ENCODE measurements around the gene BMAL2. TPM values are rescaled to one million over a fixed set of nuclear protein-coding genes. Genes with fewer than 3 reads are reported as not detected.

Gene BMAL2
- total RNA-seq, 4 donors from 2014 or later: 0.63 to 3.2 (median 0.68) TPM

GRCh38 chr12:27319409-27319808 is 13.2 kb upstream of the BMAL2 start:
- WGBS, 2 donors: 52 to 53% methylated on average over 1 of the region's 1 CpG
- H3K27ac ChIP-seq: no peak overlapping the region

GRCh38 chr12:27319848-27320247 is 12.8 kb upstream of the BMAL2 start:
- no peak for TF ChIP-seq CTCF (IDR thresholded peaks at IDR 0.05)
- no peak for TF ChIP-seq POLR2A (IDR thresholded peaks at IDR 0.05)
- H3K4me1 ChIP-seq: no peaks in the 10 kb centered on the region
- intact Hi-C loops (cut with DNase I): no loop called here
- peaks cover 13 to 22% of the 10 kb centered on the region in 2 donors for H3K36me3 ChIP-seq
- WGBS, 2 donors: 84 to 98% methylated on average over 2 of the region's 2 CpGs
- no peaks in the 10 kb centered on the region for H3K27me3 ChIP-seq
- no peaks in the 10 kb centered on the region for H3K9me3 ChIP-seq
- H3K4me3 ChIP-seq (replicated peaks in 1 of 3): no peak overlapping the region
- no peak for DNase-seq
- H3K27ac ChIP-seq: no peak overlapping the region

More at GRCh38 chr12:27319409-27319808, 13.2 kb upstream of the BMAL2 start:
- DNase-seq: no peak
- Histone ChIP-seq H3K9me3 (no peaks in the 10 kb centered on the region), H3K27me3 (no peaks in the 10 kb centered on the region), H3K4me3 (replicated peaks in 1 of 3) (no peak overlapping the region), H3K36me3 (peaks cover 13 to 25% of the 10 kb centered on the region in 2 donors), H3K4me1 (no peaks in the 10 kb centered on the region)
- intact Hi-C loops (cut with DNase I): no loop called here
- TF ChIP-seq POLR2A (IDR thresholded peaks at IDR 0.05): no peak
- no peak for TF ChIP-seq CTCF (IDR thresholded peaks at IDR 0.05)

GRCh38 chr12:27324530-27324929 is 8.1 kb upstream of the BMAL2 start:
- H3K4me3 ChIP-seq (replicated peaks in 1 of 3): no peak overlapping the region
- peaks cover 0 to 18% of the 10 kb centered on the region in 2 donors for H3K36me3 ChIP-seq
- H3K4me1 ChIP-seq: no peaks in the 10 kb centered on the region
- no peaks in the 10 kb centered on the region for H3K27me3 ChIP-seq
- intact Hi-C loops (cut with DNase I): no loop called here
- no peaks in the 10 kb centered on the region for H3K9me3 ChIP-seq
- DNase-seq: no peak
- TF ChIP-seq CTCF (IDR thresholded peaks at IDR 0.05) (no peak), POLR2A (IDR thresholded peaks at IDR 0.05) (no peak)
- H3K27ac ChIP-seq: no peak overlapping the region

GRCh38 chr12:27330846-27331245 is 1.8 kb upstream of the BMAL2 start:
- intact Hi-C loops (cut with DNase I): no loop called here
- H3K4me3 ChIP-seq (replicated peaks in 1 of 3): no peak overlapping the region
- WGBS, 2 donors: 93 to 96% methylated on average over 1 of the region's 1 CpG
- TF ChIP-seq CTCF (IDR thresholded peaks at IDR 0.05): no peak
- TF ChIP-seq POLR2A (IDR thresholded peaks at IDR 0.05): no peak
- no peaks in the 10 kb centered on the region for H3K9me3 ChIP-seq
- DNase-seq: no peak
- no peaks in the 10 kb centered on the region for H3K27me3 ChIP-seq
- H3K4me1 ChIP-seq: peaks cover 0 to 14% of the 10 kb centered on the region in 2 donors
- no peaks in the 10 kb centered on the region for H3K36me3 ChIP-seq
- H3K27ac ChIP-seq: no peak overlapping the region

- no peak overlapping the region for H3K4me3 ChIP-seq (replicated peaks in 1 of 3)
- intact Hi-C loops (cut with DNase I): no loop called here
- peaks cover 0 to 14% of the 10 kb centered on the region in 2 donors for H3K4me1 ChIP-seq
- no peaks in the 10 kb centered on the region for H3K9me3 ChIP-seq
- H3K36me3 ChIP-seq: no peaks in the 10 kb centered on the region
- no peaks in the 10 kb centered on the region for H3K27me3 ChIP-seq
- DNase-seq: no peak
- TF ChIP-seq CTCF (IDR thresholded peaks at IDR 0.05) (no peak), POLR2A (IDR thresholded peaks at IDR 0.05) (no peak)
- 51 to 74% methylated on average over 7 of the region's 7 CpGs for WGBS, 2 donors
- H3K27ac ChIP-seq: no peak overlapping the region
Observed at GRCh38 chr12:27331291-27331926, 1.2 kb upstream of the BMAL2 start.

Data from thyroid gland (tissue), 4 donors.